Right lung (tissue), 5 donors: ENCODE measurements around the gene GLI3. TPM values are rescaled to one million over a fixed set of nuclear protein-coding genes. Genes with fewer than 3 reads are reported as not detected.

Experiments
- DNase-seq, 2 donors: peaks; one replicate each; pipeline ENCODE4 v3.0.0-alpha.2; 2013
- polyA plus RNA-seq, 5 donors: library from polyadenylated mRNA; unstranded; fragments of 120-200 nt; gene quantifications; one replicate each; pipeline versions ENCODE4 v1.2.1 to v1.2.3, GENCODE V29; 2013; ENCODE audit warnings: inconsistent platforms in 1 of 5, low replicate concordance in 1 of 5; ENCODE audit not compliant: insufficient read length in 5 of 5, insufficient read depth in 1 of 5

The GLI3 gene
- polyA plus RNA-seq, 5 donors = 26.5 to 35.8 (median 28.7) TPM

DNA sequence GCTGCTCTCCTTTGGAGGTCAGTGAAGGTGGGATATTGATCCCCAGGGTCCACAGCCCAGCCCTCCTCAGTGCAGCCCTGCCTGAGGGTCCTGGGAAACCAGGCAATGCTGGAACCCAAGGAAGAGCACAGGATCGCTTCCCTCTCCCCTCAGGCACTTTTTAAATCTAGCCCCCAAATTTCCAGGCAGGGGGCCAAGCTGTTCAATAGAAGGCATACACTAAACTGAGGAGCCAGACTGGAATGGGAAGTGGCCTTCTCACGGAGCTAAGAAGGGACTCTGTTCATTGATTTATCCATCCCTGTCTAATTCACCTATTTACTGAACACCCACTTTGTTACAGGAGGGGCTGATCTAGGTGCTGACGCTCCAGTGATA lies 60.3 kb downstream of the GLI3 start:
- no peak for DNase-seq

- no peak for DNase-seq
Measured at GRCh38 chr7:42175834-42176723, 60.9 kb downstream of the GLI3 start.

DNA sequence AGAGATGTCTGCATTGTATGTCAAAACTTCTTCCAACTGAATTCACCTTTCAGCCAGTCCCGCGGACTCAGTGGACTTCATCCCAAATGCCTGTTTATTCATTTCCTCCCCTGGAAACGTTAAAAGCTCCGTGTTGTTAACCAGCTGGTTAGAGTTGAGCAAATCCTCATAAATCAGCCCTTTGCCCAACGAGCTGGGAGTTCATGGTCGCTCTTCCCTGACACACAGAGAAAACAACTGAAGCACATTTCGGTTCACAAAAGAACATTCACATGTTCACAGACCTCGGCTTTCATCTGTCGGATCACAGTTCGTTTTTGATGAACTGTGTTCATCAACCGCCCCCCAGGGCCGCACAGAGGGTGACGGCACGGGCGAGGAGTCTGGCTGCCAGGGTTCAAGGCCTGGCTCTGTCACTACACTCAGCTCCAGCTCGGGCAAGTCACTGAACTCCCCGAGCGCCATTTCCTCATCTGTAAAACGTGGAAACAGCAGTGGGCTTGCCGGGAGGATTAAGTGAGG lies 62.6 kb downstream of the GLI3 start:
- peak; percentile 84 to 87 for DNase-seq

DNA sequence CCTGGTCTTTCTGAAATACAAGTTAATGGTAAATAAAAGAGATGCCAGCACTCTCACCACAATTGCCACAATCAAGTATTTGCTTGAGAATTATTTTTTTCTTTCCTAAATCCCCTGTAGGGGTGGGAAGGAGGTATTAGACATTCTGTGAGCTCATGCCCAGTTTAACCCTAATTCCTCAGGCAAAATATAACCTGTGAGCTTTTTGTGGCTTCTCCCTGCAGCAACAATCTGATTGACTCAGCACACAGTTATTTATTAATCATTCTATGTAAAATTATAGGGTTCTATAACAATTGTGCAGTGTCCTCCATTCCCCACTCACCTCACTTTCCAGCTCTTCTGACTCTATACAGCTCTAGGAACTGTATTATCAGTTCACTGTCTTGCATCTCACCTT lies 66.3 kb downstream of the GLI3 start:
- no peak for DNase-seq

DNA sequence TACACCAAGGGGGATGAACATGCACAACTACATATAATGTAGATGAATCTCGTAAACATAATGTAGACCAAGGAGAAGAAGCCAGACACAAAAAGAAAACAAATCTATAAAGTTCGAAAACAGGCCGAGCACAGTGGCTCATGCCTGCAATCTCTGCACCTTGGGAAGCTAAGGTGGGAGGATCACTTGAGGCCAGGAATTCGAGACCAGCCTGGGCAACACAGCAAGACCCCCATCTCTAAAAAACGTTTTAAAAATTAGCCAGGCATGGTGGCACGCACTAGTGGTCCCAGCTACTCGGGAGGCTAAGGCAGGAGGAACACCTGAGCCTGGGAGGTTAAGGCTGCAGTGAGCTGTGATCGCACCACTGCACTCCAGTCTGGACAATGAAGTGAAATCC lies 68.5 kb downstream of the GLI3 start:
- no peak for DNase-seq

DNA sequence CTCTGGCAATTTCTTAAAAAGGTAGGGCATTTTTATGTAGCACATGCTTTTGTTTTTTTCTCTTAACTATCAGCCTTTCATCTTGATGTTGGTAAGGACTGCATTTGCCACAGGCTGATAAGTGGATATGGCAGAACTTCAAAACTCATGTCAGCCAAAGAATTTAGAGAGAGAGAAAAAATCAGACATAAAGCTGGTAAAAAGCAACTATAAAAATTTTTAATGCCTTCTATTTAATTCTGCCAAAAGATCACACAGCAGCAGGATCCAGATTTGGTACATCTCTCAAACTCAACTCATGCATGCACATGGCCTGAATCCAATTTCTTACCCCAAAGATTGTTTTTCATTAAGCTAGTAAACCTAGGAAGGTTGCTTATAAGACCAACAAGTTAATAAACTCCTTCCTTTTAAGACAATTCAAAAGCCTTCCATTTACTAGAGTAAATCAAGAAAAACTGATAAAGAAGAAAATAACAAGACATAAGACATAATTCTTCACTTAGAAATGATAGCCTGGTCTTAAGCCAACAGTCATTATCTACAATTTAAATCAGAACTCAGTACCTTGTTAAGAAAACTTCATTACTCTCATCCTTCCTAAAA lies 69.3 kb downstream of the GLI3 start:
- no peak for DNase-seq

DNA sequence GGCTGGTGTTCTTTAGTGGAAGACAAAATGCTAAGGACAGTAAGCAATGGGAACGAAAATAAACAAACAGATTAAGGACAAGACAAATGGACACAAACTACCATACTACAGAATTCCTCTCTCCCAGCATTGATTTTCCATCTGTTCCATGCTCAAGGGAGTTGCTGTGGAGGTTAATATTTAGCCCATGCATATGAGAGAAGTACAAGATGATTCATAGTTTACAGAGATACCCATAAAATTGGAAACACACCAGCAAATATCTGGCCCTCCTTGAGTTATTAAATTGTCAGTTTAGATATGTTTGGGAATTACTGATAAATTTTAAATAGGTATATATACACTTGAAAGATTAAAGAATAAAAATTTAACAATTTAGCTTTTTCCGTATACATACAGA lies 69.8 kb downstream of the GLI3 start:
- no peak for DNase-seq

DNA sequence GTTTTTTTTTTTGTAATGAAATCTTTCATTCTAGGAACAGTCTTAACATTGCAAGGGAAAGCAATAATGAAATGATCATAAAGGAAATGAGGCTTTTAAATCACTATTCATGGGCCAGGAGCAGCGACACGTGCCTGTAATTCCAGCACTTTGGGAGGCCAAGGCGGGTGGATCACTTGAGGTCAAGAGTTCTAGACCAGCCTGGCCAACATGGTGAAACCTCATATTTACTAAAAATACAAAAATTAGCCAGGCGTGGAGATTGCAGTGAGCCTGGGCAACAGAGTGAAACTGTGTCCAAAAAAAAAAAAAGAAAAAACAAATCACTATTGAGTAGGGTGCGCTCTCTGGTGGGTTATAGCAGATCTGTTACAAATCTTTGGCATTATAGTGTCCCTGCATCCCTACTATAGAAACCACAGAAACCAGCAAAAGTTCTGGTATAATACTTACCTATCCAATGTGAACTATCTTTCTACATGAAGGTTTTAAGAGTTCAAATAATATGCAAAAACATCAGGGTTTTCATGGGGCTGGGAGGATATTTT lies 72.1 kb downstream of the GLI3 start:
- no peak for DNase-seq

DNA sequence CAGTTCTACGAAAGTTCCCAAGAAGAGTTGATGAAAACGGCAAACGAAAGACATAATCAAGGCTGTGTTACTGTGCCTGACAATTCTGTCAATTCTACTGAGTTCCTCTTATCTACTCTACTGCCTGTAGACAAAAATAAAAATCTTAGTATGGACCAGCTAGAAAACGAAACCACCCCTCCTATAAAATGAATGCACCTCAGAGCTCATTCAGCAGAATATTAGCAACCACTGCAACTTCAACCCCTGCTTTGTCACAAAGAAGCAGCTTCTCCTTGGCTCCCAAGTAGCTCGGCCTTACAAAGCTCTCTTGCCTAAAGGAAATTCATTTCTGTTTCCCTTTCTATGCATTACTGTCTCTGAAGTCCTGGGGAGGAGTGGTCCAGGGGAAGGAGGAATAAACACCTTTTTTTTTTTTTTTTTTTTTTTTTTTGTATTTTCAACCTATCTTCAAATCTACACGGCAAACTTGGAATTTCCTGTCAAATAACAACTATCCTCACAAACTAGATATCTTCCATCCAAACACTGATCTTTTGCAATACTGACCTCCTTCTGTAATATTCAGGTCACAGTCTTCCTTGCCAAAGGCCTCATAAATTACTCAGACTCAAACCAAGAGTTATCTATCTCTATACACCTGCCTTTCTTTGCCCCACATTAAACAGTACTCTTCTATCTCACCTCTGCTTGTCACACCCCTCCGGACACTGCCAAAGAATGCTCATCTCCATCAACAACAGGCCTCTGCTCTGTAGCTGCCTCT lies 74.3 kb downstream of the GLI3 start:
- DNase-seq = no peak

- no peak for DNase-seq
Measured at GRCh38 chr7:42161719-42162118, 75.3 kb downstream of the GLI3 start.

DNA sequence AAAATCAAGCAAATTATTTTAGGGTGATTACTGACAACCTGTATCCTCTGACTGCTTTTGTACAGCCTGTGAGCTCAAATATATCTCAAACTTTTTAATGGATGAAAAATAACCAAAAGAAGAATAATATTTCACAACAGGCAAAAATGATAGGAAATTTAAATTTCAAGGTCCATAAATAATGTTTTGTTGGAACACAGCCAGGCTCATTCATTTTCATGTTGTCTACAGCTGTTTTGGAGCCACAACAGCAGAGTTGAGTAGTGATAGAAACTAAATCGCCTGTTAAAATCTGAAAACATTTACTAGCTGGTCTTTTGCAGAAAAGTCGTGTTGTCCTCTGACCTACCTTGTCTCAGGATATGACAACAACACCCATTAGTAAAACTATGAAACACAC lies 75.9 kb downstream of the GLI3 start:
- DNase-seq = no peak

DNA sequence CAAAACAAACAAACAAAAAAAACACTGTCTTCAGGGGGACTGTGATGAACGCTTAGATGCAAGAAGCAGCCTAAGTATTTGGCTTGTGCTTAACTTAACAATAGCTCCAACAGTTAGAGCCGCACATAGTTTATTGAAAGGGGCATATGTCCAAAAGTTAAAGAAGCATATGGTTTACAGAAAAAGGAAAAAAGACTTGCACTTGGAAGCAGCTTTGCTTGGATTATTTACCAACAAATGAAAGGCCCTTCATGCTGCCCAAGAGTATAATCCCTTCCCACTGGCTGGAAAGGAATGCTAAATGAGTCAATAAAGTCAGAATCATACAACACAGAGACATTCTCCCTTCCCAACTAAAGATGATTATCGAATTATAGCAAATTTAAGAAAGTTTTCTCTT lies 77.9 kb downstream of the GLI3 start:
- DNase-seq = peak; percentile 52 to 64

DNA sequence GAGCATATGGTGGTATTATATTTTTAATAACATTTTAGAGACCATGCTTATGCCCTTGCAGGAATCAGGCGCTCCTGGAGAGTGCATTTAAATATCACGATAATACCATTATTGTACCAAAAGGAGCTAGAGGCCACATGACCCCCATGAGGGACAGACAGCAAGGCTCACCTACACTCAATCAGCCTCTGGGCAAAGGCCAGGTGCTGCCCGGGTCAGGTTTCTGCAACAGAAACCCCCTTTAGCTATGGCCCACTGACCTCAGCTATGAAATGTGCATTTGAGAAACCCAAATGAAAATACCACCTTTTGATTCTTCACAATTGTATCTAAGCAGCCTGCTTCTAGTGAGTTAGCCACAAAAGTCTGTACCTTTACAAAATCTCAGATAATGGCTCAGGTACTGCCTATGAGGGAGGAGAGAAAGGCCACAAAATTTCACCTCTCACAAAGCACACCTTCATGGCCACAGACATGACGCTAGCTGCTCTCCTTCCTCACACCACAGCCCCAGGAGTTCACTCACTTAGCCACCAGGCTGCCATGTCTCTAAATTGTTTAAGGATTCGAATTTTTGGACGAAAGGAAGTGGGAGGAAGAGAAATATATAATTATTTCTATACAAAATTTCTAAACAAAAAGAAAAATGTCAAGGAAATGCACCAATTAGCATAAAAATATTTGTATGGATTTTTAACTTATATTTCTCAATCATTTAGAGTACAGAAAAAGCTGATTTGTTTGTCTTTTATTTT lies 79.9 kb downstream of the GLI3 start:
- DNase-seq = no peak

GRCh38 chr7:42156291-42156865 lies 80.6 kb downstream of the GLI3 start:
- DNase-seq = no peak

- DNase-seq = no peak
Measured at GRCh38 chr7:42155584-42156290, 81.3 kb downstream of the GLI3 start.

GRCh38 chr7:42154173-42154572 lies 82.8 kb downstream of the GLI3 start:
- no peak for DNase-seq

GRCh38 chr7:42152329-42153205 lies 84.4 kb downstream of the GLI3 start:
- peak in 1 of 2 donors; percentile 37 for DNase-seq

DNA sequence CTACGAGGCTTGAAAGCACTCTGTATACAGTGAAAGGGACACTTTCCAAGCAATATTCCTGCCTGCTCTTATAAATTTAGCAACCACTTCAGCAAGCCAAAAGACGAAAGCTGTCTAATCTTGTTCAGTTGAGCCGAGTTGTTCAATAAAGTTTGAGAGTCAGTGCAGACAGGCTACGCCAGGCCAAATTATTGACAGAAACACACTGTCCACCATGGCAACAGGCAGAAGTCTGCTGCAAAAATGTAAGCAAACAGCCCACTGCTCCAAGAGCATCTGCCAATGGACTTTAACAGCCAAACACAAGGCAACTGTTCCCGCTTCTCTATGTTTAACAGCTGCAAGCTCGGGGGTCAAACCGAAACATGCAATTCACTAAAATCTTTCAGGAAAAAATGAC lies 85.7 kb downstream of the GLI3 start:
- DNase-seq = peak; percentile 88 to 91

DNA sequence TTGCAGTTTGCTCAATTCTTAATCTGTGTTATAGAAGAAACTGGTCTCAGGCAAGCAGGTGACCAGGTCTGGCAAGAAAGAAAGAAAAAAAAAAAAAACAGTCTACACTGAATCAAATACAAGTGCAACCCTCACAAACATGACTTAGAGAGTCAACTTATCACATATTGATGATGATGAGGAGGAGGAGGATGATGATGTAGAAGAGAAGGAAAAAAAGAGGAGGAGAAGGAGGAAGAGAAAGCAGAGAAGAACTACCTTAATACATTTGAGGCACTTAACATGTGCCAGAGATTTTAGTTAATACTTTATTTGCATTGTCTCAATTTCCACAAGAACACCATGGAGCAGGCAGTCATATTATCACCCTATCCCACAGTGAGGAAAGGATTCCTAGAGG lies 91.5 kb downstream of the GLI3 start:
- DNase-seq = no peak
